SU-DHL-6 (cell line): ENCODE results near the gene ACP6.

Experiments used
- H2AFZ ChIP-seq: fragments of 200-600 bp; sonication (generic); 2 replicates; pipeline ENCODE4 v1.6.1; 2014; ENCODE audit warnings: low read depth, mild to moderate bottlenecking, moderate library complexity, mixed read lengths, antibody characterized with exemption, low read length; ENCODE audit not compliant: severe bottlenecking
- H3F3A ChIP-seq: fragments of 200-600 bp; shearing (Covaris generic); 2 replicates; pipeline ENCODE4 v1.6.0; 2016; ENCODE audit warnings: antibody characterized with exemption, mild to moderate bottlenecking; ENCODE audit not compliant: insufficient read depth
- H3K27ac ChIP-seq: fragments of 200-600 bp; sonication (generic); 2 replicates; pipeline ENCODE4 v1.5.1; 2016; ENCODE audit warnings: low read depth, mild to moderate bottlenecking, low read length, moderate library complexity, mixed read lengths
- H3K27me3 ChIP-seq: fragments of 200-600 bp; sonication (generic), shearing (Covaris generic); 2 replicates; pipeline ENCODE4 v1.6.0; 2014; ENCODE audit warnings: mild to moderate bottlenecking, low read length
- H3K36me3 ChIP-seq: fragments of 200-600 bp; sonication (generic); 2 replicates; pipeline ENCODE4 v1.6.1; 2014; ENCODE audit warnings: mild to moderate bottlenecking, low read length, mixed read lengths
- H3K4me2 ChIP-seq: fragments of 300-600, 200-600 bp; shearing (Covaris generic), sonication (generic); 2 replicates; pipeline ENCODE4 v1.6.0; 2014; ENCODE audit warnings: low read length, low read depth, mild to moderate bottlenecking; ENCODE audit not compliant: poor library complexity, severe bottlenecking
- H3K4me3 ChIP-seq: fragments of 200-600 bp; sonication (generic); 2 replicates; pipeline ENCODE4 v1.5.1; 2014; ENCODE audit warnings: antibody characterized with exemption, low read length, mild to moderate bottlenecking, mixed read lengths; ENCODE audit not compliant: insufficient read depth, poor library complexity, severe bottlenecking
- H3K79me2 ChIP-seq: fragments of 200-600 bp; sonication (generic); 2 replicates; pipeline ENCODE4 v1.6.1; 2014; ENCODE audit warnings: mild to moderate bottlenecking, low read length, moderate library complexity; ENCODE audit not compliant: insufficient read depth
- H3K9ac ChIP-seq: fragments of 200-600 bp; sonication (generic); 2 replicates; pipeline ENCODE4 v1.7.0; 2014; ENCODE audit warnings: mild to moderate bottlenecking, low read length
- H3K9me2 ChIP-seq: fragments of 200-600 bp; sonication (generic); replicated peaks from 2 replicates; pipeline ENCODE4 v1.6.1; 2014; ENCODE audit warnings: low read length; ENCODE audit not compliant: insufficient read depth
- H3K9me3 ChIP-seq: fragments of 200-600 bp; sonication (generic); 2 replicates; pipeline ENCODE4 v1.6.1; 2014; ENCODE audit warnings: low read length, mixed read lengths; ENCODE audit not compliant: insufficient read depth
- H4K20me1 ChIP-seq: fragments of 200-600 bp; sonication (generic); 2 replicates; pipeline ENCODE4 v1.6.1; 2014; ENCODE audit warnings: low read depth, mild to moderate bottlenecking, antibody characterized with exemption, low read length, moderate library complexity, mixed read lengths
- EZH2phosphoT487 ChIP-seq: fragments of 200-600 bp; sonication (generic), shearing (Covaris generic); conservative IDR thresholded peaks from 2 replicates; pipeline ENCODE4 v1.6.1; 2018; ENCODE audit warnings: mild to moderate bottlenecking, antibody characterized with exemption, low read length, moderate library complexity, mixed read lengths
- TF ChIP-seq, protein P1 (sequence below): fragments of 200-600 bp; sonication (generic); IDR thresholded peaks from one replicate; pipeline ENCODE4 v1.5.1; 2017; ENCODE audit warnings: antibody characterized with exemption, mild to moderate bottlenecking, low read length, moderate library complexity; ENCODE audit not compliant: insufficient read depth, poor library complexity, severe bottlenecking

ACP6 gene

GRCh38 chr1:147600119-147601111, 69.9 kb downstream of the ACP6 start:
- Histone ChIP-seq H3F3A (no peaks in the 10 kb centered on the region), H4K20me1 (no peaks in the 10 kb centered on the region; the same call in 1 of the 2 replicates), H3K27me3 (no peaks in the 10 kb centered on the region), H2AFZ (peak overlapping the region; percentile 38), H3K9ac (peak overlapping the region; percentile 71), H3K79me2 (no peaks in the 10 kb centered on the region), H3K4me3 (peak overlapping the region; percentile 60), H3K9me3 (no peaks in the 10 kb centered on the region), H3K4me2 (peak overlapping the region; percentile 95), H3K36me3 (no peaks in the 10 kb centered on the region), H3K27ac (0 out of 2 replicates have a peak overlapping the region, but pooled peaks have one; percentile 20), H3K9me2 (no peaks in the 10 kb centered on the region)
- TF ChIP-seq, protein P1, sequence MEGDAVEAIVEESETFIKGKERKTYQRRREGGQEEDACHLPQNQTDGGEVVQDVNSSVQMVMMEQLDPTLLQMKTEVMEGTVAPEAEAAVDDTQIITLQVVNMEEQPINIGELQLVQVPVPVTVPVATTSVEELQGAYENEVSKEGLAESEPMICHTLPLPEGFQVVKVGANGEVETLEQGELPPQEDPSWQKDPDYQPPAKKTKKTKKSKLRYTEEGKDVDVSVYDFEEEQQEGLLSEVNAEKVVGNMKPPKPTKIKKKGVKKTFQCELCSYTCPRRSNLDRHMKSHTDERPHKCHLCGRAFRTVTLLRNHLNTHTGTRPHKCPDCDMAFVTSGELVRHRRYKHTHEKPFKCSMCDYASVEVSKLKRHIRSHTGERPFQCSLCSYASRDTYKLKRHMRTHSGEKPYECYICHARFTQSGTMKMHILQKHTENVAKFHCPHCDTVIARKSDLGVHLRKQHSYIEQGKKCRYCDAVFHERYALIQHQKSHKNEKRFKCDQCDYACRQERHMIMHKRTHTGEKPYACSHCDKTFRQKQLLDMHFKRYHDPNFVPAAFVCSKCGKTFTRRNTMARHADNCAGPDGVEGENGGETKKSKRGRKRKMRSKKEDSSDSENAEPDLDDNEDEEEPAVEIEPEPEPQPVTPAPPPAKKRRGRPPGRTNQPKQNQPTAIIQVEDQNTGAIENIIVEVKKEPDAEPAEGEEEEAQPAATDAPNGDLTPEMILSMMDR: no peak
- no peak for TF ChIP-seq EZH2phosphoT487

- Histone ChIP-seq H3K36me3 (no peaks in the 10 kb centered on the region), H3K4me3 (peak overlapping the region; percentile 63), H3K79me2 (no peaks in the 10 kb centered on the region), H4K20me1 (no peaks in the 10 kb centered on the region; the same call in 1 of the 2 replicates), H3K4me2 (peak overlapping the region; percentile 82), H3K9me2 (no peaks in the 10 kb centered on the region), H3K27me3 (no peaks in the 10 kb centered on the region), H3F3A (no peaks in the 10 kb centered on the region), H2AFZ (peak overlapping the region; percentile 94), H3K27ac (peak overlapping the region; percentile 68), H3K9me3 (no peaks in the 10 kb centered on the region), H3K9ac (peak overlapping the region; percentile 71)
- no peak for TF ChIP-seq EZH2phosphoT487
- TF ChIP-seq, protein P1: no peak
Observed at GRCh38 chr1:147599362-147600118, 70.8 kb downstream of the ACP6 start.

DNA sequence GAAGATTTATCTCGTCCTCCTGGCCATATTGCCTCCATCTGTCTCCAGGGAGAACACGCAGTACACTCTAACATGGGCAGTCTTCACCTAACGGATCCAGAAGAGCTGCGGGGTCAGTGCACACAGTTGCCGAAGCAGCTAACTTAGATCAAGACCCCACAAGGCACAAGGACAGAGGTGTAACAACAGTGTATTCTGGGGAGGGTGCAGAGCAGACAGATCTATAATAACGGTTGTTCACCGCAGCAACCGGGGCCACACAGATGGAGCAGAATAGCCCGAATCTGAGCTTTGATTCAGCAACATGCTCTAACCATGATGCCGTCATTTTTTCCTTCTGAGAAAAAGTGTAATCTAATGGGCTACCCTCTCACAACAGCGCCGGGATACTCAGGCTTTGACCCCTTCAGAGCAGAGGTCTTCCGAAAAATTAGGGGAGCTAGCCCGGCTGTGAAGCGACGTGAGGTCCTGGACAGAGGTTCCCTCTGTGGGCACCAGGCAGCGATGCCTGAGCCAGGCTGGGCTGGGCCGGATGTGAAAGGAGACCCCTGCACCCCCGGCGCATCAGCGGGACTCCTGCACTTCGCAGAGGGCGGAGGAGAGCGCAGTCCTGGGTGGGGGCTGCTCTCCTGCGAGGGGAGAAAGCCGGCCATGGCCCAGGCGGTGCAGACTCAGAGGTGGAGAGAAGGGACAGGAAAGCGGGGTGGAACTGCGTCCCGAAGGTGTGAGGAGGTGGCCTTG, 71.5 kb downstream of the ACP6 start:
- peak overlapping the region; percentile 94 for H2AFZ ChIP-seq
- no peaks in the 10 kb centered on the region for H3K27me3 ChIP-seq
- H3F3A ChIP-seq: no peaks in the 10 kb centered on the region
- no peaks in the 10 kb centered on the region for H3K9me2 ChIP-seq
- no peaks in the 10 kb centered on the region for H3K9me3 ChIP-seq
- TF ChIP-seq, protein P1: no peak
- TF ChIP-seq EZH2phosphoT487: no peak
- H3K36me3 ChIP-seq: no peaks in the 10 kb centered on the region
- H3K79me2 ChIP-seq: no peaks in the 10 kb centered on the region
- peak overlapping the region; percentile 71 for H3K9ac ChIP-seq
- H3K4me2 ChIP-seq: peak overlapping the region; percentile 82
- H3K4me3 ChIP-seq: peak overlapping the region; percentile 63
- no peaks in the 10 kb centered on the region; the same call in 1 of the 2 replicates for H4K20me1 ChIP-seq
- H3K27ac ChIP-seq: no peak overlapping the region
